Right hindlimb (tissue), 1 donor: ENCODE measurements around the gene ONECUT1.

Experiments used
- DNase-seq: peaks from one replicate; pipeline ENCODE4 v3.0.0-alpha.2; 2018

Gene ONECUT1

DNA sequence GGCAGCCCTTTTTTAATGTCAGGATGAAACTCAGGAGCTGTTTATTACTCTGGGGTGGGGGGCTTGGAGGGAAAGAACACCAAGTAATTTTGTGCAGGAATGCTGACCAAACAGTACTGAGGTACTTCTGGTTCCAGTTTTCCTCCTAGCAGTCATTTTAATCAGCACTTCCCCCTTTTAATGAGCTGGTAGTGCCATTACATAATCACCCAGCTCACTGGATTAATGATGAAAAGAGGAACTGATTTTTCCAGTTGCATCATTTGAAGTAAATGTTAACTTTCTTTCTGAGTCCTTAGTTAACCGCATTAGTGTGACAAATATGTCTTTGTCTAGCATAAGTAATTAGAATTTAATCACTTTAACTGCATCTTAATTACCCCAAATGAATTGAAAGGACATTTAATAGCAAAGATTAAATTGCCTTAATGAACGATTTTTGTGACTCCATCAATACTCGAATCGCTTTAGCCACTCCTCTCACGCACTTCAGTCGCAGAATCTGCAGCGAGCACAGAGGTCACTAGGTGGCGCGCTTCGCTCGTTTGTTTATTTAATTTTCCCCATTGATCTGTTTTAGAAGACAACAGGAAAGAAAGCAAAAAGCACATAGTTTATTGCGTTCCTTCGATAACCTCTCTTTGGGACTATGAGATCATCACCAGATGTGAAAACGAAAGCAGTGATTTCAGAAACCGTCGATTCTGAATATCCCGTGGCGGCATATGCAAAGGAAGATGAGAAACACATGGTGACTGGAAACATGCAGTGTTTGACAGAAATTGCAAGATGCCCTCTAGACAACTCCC lies 9.8 kb downstream of the ONECUT1 start:
- DNase-seq, result peak; percentile 70

- no peak for DNase-seq
Observed at GRCh38 chr15:52778457-52778856, 11.7 kb downstream of the ONECUT1 start.

DNA sequence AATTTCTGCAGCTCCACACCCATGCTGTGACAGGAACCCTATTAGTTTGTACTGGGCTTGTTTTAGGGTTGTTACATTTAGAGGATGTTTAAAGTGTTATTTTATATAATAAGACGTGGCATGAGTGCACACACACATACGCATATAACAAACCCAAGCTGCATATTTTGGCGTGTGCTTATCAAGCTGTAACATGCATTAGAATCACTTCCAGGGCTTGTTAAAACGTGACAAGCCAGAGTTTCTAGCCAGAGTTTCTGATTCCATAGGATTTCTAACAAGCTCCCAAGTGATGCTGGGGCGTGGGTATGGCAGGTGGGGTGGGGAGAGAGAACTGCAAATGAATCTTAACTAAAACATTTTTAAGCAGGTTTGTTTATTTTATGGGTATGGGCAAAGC lies 17.4 kb downstream of the ONECUT1 start:
- no peak for DNase-seq

GRCh38 chr15:52765785-52766184 lies 24.4 kb downstream of the ONECUT1 start:
- no peak for DNase-seq

DNA sequence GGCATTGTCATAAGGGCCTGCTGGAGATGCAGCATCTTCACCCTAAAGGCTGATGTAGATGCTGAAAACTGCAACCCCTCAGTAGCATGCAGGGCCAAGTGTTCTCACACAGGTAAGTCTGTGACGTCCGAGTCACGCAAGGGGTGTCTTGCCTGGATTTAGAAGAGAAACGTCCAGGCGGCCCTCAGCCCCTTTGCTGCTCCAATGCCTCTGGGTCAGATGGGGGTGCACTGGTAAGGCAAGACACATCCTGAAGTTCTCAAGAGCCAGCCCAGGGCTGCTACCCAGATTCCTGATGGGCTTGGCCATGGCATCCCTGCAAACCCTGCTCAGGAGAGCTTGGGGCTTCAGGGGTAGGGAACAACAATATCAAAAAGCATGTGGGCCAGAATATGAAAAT lies 25.4 kb downstream of the ONECUT1 start:
- DNase-seq, result no peak

DNA sequence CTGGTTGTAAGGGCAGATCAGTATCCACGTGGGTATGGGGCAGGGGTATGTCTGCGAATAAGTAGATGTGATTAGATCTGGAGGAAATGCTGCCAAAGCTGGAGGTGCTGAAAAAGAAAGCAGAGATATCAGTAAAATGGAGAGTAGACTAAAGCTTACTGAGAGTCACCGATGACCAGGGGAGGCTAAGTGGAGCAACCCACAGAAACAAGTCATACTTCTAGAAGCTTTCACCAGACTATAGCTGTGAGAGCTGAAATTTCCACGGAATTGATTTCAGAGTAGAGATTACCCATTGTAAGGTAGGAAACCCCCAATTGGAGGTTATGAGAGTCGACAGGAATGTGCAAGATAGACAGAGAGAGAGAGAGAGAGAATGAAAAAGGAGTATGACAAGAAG lies 27.5 kb downstream of the ONECUT1 start:
- no peak for DNase-seq

DNA sequence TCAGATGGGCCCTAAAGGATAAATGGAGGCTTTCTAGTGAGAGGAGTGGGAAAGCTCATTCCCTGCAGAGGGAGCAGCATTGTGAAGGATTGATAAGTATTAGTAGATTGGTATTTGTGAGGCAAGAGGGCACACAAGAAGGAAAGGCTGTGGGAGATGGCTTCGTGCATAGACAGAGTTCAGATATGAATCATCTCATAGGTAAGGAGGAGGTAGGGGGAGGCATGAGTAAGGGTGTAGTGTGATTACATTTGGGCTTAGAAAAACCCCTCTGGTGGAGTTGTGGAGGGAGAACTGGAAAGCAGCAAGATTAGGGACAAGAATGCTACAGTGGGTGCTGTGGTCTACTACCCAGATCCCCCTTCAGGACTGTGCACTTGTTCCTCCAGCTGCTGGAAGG lies 29.6 kb downstream of the ONECUT1 start:
- DNase-seq, result no peak

DNA sequence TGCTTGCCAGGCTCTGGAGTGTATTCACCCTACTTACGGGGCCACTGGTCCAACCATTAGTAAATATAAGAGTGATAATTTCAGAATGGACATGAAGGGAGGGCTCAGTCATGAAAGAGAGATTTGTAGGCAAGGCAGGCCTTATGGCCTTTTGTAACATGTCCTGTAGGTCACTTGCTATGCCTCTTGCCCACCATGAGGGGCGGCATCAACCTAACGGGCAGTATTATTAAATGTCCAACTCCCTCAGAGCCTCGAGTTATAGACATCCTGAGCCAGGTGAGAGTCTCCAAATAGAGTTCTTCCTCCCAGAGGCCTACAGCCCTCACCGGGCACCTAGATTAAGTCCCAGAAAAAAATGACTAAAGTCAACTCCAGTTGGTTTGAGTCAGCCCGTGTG lies 30.2 kb downstream of the ONECUT1 start:
- no peak for DNase-seq

DNA sequence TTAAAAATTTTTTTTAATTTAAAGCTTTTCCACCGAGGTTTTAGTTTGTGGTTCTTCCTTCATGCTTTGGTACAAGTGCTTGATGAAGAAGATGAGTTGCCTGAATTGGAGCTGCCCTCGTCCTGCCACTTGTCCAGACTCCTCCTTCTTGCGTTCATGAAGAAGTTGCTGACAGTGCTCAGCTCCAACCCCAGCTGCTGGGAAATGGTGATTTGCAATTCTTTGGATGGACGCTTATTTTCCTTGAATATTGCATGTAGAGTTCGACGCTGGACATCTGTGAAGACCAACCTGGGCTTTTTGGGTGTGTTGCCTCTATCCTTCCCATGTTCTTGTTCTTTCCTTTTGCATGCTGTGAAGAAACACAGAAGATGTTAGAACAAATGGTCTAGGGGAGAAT lies 32.6 kb downstream of the ONECUT1 start:
- no peak for DNase-seq

GRCh38 chr15:52751522-52751921 lies 38.6 kb downstream of the ONECUT1 start:
- DNase-seq, result no peak

DNA sequence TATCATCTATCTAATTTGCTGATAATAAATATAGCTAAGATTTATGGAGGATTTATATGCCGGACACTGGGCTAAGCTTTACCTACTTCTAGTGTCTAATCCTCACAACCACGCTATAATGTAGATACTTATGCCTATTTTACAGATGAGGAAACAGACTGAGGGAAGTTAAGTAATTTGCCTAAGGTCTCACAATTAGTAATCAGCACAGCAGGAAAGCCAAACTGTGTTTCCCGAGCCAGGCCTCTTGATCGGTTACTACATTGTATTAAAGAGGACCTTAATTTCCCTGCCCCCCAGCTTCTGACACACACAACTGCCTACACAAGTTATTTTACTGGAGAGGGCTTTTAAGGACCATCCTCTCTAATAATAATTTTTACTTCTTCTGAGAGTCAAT lies 40.9 kb downstream of the ONECUT1 start:
- DNase-seq, result no peak

DNA sequence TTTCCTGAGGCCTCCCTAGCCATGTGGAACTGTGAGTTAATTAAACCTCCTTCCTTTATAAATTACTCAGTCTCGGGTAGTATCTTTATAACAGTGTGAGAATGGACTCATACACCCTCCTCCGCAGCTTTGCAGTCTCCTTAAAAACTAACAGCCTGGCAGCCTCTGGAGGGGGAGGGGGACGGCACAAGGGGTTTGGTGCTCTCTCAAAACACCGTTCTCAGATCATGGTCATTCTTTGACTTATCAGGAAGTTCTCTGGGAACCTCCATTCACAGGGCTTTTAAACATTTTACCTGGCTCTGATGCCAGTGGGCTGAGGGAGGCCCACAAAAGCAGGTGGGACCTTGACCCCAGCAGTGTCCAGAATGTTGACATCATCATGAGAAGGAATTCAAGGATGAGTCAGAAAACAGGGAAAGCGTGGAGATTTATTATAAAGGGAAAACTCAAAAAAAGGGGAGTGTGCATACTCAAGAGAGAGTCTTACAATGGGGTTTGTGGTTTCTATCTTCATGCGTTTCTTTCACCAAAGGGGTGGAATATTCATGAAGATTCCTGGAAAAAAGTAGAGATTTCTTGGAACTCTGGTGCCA lies 43.9 kb downstream of the ONECUT1 start:
- no peak for DNase-seq

DNA sequence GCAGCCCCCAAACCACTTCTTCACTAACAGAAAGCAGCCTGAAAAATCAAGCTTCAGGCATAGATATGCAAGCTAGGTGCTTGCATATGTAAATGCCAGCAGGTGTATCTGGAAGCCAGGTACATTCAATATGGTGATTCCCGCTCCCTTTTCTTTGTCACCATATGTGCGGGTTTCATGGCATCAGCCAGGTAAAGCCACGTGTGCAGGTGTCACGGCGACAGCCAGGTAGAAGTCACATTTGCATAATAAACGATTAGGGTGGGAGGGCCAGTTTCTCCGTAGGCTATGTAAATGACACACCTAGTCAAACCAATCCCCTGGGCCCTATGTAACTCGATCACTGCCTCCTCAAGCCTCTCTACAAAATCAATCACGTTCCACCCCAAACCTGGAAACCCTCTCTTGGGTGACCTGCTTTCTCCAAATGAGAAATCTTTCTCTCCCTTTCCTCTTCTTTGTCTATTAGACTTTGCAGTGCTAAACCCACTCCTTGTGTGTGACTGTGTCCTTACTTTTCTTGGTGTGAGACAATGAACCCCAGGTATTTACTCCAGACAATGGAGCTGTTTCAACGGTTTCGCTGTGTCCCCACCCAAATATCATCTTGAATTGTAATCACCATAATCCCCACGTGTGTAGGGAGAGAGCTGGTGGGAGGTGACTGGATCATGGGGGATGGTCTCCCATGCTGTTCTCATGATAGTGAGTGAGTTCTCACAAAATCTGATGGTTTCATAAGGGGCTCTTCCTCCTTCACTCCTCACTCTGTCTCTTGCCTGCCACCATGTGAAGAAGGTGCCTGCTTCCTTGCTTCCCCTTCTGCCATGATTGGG lies 44.6 kb downstream of the ONECUT1 start:
- DNase-seq, result no peak

- no peak for DNase-seq
Observed at GRCh38 chr15:52738311-52738710, 51.8 kb downstream of the ONECUT1 start.

DNA sequence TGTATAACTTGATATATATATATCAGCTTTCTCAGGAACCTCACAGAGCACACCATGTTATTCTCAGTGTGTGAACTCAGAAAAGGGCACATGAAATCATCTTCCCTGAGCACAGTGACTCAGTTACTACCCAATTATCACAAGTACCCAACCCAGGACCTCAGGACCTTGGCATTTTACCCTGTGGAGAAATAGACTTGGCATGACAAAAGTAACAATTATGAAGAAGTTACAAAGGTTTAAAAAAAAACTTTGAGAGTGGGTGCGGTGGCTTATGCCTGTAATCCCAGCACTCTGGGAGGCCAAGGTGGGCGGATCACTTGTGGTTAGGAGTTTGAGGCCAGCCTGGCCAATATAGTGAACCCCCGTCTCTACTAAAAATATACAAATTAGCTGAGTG lies 52.4 kb downstream of the ONECUT1 start:
- DNase-seq, result no peak

DNA sequence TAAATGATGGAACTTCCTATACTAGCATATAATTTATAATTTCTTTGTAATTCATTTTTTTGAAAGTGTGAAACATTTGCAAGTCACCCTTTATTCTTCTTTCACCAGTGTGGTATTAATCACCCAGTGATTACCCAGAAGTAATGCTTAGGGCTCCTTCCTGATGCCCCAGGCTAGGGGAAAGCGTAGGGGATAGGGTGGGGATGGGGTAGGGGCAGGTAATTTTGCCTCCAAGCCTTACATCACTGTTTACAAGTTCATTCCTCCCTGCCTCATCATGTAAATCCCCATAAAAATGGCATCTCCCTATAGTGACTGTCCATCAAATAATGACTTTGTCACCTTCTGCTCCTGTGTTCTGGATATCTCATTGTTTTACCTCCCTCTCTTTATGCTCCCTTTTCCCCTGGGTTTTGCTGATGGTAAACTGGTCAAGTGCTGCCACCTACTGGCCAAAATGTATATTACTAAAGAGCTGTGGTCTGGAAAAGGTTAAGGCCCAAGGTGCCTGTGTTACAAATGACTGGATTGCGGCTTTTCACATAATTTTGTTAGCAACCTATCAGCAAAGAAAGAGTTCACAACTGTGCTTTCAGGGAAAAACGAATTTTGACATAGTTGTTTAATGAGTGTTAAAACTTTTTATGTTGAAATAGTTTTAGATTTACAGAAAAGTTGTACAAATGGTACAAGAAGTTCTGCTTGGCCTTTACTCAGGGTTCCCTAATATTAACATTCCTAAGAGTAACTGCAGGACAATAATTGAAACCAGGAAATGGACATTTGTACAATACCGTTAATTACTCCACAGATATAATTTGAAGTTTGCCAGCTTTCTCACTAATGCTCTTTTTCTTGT lies 54.7 kb downstream of the ONECUT1 start:
- DNase-seq, result peak; percentile 51

DNA sequence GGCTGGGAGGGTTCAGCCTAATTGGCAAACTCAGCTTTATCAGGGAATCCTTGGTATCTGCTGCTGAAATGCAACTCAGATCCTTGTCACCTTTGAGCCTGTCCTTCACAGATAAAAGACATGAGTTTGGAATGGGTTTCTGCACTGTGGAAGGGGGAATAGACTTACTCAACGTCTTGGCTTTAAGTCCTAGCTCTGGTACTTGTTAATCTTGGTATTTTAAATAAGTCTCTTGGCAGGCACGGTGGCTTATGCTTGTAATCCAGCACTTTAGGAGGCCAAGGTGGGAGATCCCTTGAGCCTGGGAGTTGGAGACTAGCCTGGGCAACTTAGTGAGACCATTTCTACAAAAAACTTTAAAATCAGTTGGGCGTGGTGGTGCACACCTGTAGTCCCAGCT lies 55.8 kb downstream of the ONECUT1 start:
- no peak for DNase-seq

- no peak for DNase-seq
Observed at GRCh38 chr15:52733696-52734255, 56.4 kb downstream of the ONECUT1 start.

- DNase-seq, result no peak
Observed at GRCh38 chr15:52733088-52733487, 57.0 kb downstream of the ONECUT1 start.

GRCh38 chr15:52732551-52732950 lies 57.6 kb downstream of the ONECUT1 start:
- no peak for DNase-seq

DNA sequence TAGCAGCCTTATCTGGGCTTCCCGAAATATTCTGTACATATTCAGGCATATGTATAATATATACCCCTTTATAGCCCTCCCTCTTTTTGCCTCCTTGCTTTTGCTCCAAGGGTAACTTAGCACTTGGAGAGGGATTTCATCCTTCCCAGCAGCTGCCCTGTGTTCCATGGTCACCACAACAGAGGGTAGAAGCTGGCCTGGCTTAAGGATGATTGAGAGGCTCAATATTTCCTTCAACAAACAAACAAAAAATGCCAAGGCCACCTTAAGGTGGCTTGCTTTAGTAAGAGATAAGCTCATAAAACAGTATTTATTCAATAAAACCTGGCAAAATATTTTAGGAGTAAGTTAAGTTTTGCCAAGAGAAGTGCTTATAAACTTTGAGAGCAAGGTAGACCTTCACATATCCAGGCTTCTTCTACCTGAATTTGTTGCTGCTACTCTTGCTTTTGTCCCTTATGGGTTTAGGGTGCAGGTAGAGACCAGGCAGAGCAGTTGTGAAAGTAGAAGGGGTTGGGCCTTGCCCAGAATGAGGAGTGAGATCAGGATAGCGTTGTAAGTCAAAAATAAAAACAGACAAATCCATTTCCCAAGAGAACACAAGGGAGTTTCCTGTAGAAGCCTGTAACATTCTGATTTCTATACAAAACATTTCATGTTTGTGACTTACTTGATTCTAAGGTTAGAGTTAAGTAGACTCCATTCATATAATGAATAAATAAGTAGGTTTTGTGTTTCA lies 58.2 kb downstream of the ONECUT1 start:
- no peak for DNase-seq

DNA sequence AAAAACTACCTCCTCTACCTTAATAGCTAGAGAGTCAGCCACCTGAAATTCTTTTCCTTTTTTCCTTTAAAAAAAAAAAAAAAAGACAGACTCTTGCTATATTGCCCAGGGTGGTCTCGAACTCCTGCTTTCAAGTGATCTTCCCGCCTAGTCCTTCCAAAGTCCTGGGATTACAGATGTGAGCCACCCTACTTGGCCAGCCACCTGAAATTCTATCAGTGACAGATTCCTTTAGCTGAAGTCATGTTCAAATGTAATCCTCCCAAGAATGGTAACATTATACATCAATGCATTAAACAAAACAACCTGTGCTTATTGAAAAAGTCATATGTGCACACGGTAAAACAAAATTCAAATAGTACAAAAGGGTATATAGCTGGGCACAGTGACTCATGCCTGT lies 59.1 kb downstream of the ONECUT1 start:
- DNase-seq, result no peak
